WTC11 (cell line): ENCODE measurements around the gene ESR2.

Source experiments
- CTCF ChIP-seq: fragments of 200-600 bp; IDR thresholded peaks from 2 replicates; pipeline ENCODE4 v1.8.0; 2022; ENCODE audit warnings: antibody characterized with exemption
- JUN ChIP-seq: sonication (generic); formaldehyde crosslinking; IDR thresholded peaks from 2 replicates; pipeline ENCODE4 v1.8.0; 2023; ENCODE audit warnings: mild to moderate bottlenecking, missing genetic modification reagents

- TF ChIP-seq CTCF (no peak), JUN (no peak)
These were observed 144.2 kb downstream of the ESR2 start for GRCh38 chr14:64149921-64150320.
